ENCODE results near the gene MYLK4. TPM values are rescaled to one million over a fixed set of nuclear protein-coding genes. Genes with fewer than 3 reads are reported as not detected.
A peak's percentile ranks its signal among the peaks of the same experiment; 100 is the strongest.

Gene MYLK4
- total RNA-seq, 1 donor from 2014 or later: 1.1 TPM

- Mint-ChIP-seq H3K4me1 (ENCODE audit: low read depth) (peaks cover 51% of the 10 kb centered on the region), H3K27ac (ENCODE audit: unreplicated experiment) (peak overlapping the region; percentile 81), H3K9me3 (ENCODE audit: low read depth) (no peaks in the 10 kb centered on the region), H3K36me3 (ENCODE audit: low read depth) (no peaks in the 10 kb centered on the region), H3K4me3 (ENCODE audit: unreplicated experiment) (peak overlapping the region; percentile 63), H3K27me3 (ENCODE audit: low read depth) (no peaks in the 10 kb centered on the region)
- no peak for DNase-seq (ENCODE audit: low spot score)
- TF ChIP-seq CTCF (IDR thresholded peaks at IDR 0.05): no peak
Observed at GRCh38 chr6:2632976-2633584, 117.6 kb downstream of the MYLK4 start.

GRCh38 chr6:2632368-2632767 is 118.4 kb downstream of the MYLK4 start:
- TF ChIP-seq CTCF (IDR thresholded peaks at IDR 0.05): no peak
- Mint-ChIP-seq H3K9me3 (ENCODE audit: low read depth) (no peaks in the 10 kb centered on the region), H3K27ac (ENCODE audit: unreplicated experiment) (peak overlapping the region; percentile 81), H3K27me3 (ENCODE audit: low read depth) (no peaks in the 10 kb centered on the region), H3K4me3 (ENCODE audit: unreplicated experiment) (no peak overlapping the region), H3K36me3 (ENCODE audit: low read depth) (no peaks in the 10 kb centered on the region), H3K4me1 (ENCODE audit: low read depth) (peaks cover 51% of the 10 kb centered on the region)
- DNase-seq (ENCODE audit: low spot score): no peak

GRCh38 chr6:2630891-2631571 is 119.7 kb downstream of the MYLK4 start:
- DNase-seq (ENCODE audit: low spot score): no peak
- Mint-ChIP-seq H3K27me3 (ENCODE audit: low read depth) (no peaks in the 10 kb centered on the region), H3K9me3 (ENCODE audit: low read depth) (no peaks in the 10 kb centered on the region), H3K27ac (ENCODE audit: unreplicated experiment) (peak overlapping the region; percentile 81), H3K4me1 (ENCODE audit: low read depth) (peaks cover 62% of the 10 kb centered on the region), H3K4me3 (ENCODE audit: unreplicated experiment) (no peak overlapping the region), H3K36me3 (ENCODE audit: low read depth) (no peaks in the 10 kb centered on the region)
- TF ChIP-seq CTCF (IDR thresholded peaks at IDR 0.05): no peak

- Mint-ChIP-seq H3K4me3 (ENCODE audit: unreplicated experiment) (no peak overlapping the region), H3K4me1 (ENCODE audit: low read depth) (peaks cover 69% of the 10 kb centered on the region), H3K9me3 (ENCODE audit: low read depth) (no peaks in the 10 kb centered on the region), H3K36me3 (ENCODE audit: low read depth) (no peaks in the 10 kb centered on the region), H3K27ac (ENCODE audit: unreplicated experiment) (peak overlapping the region; percentile 81), H3K27me3 (ENCODE audit: low read depth) (no peaks in the 10 kb centered on the region)
- DNase-seq (ENCODE audit: low spot score): no peak
- TF ChIP-seq CTCF (IDR thresholded peaks at IDR 0.05): no peak
Observed at GRCh38 chr6:2630359-2630758, 120.4 kb downstream of the MYLK4 start.

GRCh38 chr6:2626401-2626800 is 124.3 kb downstream of the MYLK4 start:
- Mint-ChIP-seq H3K4me1 (ENCODE audit: low read depth) (peaks cover 45% of the 10 kb centered on the region), H3K27ac (ENCODE audit: unreplicated experiment) (no peak overlapping the region), H3K4me3 (ENCODE audit: unreplicated experiment) (no peak overlapping the region), H3K36me3 (ENCODE audit: low read depth) (no peaks in the 10 kb centered on the region), H3K27me3 (ENCODE audit: low read depth) (no peaks in the 10 kb centered on the region), H3K9me3 (ENCODE audit: low read depth) (no peaks in the 10 kb centered on the region)
- no peak for TF ChIP-seq CTCF (IDR thresholded peaks at IDR 0.05)
- DNase-seq (ENCODE audit: low spot score): no peak

Data from chondrocyte (in vitro differentiated cells).